ENCODE data around the gene SLC7A8.

DNA sequence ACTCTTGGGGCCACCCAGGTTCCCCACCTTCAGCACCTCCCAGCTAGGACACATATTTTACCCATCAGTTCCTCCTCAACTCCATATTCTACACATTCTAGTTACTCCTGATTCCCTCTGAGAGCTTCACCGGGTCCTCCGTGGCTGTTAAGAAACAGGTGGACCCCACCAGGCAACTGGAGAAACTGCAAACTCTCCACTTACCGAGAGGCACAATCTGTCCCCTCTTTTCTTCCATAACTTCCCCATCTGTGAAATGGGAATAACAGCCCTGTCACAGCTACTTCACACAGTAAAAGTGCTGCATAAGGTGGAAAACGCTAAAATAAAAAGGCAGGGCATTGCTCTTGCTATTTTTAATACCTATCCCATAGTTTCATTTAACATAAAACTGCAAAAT is 1.5 kb downstream of the SLC7A8 start:
- TF ChIP-seq, protein P1, sequence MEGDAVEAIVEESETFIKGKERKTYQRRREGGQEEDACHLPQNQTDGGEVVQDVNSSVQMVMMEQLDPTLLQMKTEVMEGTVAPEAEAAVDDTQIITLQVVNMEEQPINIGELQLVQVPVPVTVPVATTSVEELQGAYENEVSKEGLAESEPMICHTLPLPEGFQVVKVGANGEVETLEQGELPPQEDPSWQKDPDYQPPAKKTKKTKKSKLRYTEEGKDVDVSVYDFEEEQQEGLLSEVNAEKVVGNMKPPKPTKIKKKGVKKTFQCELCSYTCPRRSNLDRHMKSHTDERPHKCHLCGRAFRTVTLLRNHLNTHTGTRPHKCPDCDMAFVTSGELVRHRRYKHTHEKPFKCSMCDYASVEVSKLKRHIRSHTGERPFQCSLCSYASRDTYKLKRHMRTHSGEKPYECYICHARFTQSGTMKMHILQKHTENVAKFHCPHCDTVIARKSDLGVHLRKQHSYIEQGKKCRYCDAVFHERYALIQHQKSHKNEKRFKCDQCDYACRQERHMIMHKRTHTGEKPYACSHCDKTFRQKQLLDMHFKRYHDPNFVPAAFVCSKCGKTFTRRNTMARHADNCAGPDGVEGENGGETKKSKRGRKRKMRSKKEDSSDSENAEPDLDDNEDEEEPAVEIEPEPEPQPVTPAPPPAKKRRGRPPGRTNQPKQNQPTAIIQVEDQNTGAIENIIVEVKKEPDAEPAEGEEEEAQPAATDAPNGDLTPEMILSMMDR (conservative IDR thresholded peaks at IDR 0.05 in 1 of 2, IDR thresholded peaks at IDR 0.05 in 1 of 2; ENCODE audit: extremely low read depth in 1 of 2, insufficient read depth in 1 of 2, low read depth in 1 of 2, low read length in 2 of 2) = no peak
- TF ChIP-seq EZH2 (IDR thresholded peaks at IDR 0.05; ENCODE audit: borderline replicate concordance, low read length) = no peak
